ENCODE data around the gene ARID1A.

GRCh38 chr1:26677306-26678115, 18.3 kb upstream of the ARID1A start:
- TF ChIP-seq CTCF (IDR thresholded peaks at IDR 0.05), result peak; percentile 61 to 94 (median 62)
- no peak for TF ChIP-seq EP300 (IDR thresholded peaks at IDR 0.05; ENCODE audit: low read depth)
- TF ChIP-seq POLR2A (IDR thresholded peaks at IDR 0.05), result no peak
